Measurements from ENCODE around the gene RFX4.

DNA sequence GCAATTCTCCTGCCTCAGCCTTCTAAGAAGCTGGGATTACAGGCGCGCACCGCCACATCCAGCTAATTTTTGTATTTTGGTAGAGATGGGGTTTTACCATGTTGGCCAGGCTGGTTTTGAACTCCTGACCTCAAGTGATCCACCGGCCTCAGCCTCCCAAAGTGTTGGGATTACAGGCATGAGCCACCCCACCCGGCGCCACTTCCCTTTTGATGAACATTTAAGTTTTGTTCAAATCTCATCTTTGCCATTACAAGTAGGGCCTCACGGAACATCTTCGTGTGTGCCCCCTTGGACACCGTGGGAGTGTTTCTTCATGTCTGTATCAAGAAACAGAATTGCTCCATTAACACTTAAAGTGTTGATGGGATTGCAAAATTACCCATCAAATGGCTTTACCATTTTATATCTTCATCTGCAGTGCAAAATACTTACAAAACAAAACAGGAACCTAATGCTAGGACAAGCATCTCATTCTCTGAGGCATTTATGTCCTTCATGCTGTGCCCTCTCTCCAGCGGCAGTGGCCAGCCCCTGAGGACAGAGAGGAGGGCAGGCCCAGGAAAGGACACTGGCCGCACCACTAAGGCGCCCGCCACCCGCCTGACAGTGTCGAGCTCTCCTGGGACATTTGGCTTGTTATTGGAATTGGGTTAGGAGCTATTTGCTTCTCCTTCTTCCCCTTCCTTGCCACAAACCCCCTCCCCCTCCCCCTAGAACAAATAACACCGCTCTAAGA, 61.7 kb downstream of the RFX4 start:
- TF ChIP-seq, protein P1, sequence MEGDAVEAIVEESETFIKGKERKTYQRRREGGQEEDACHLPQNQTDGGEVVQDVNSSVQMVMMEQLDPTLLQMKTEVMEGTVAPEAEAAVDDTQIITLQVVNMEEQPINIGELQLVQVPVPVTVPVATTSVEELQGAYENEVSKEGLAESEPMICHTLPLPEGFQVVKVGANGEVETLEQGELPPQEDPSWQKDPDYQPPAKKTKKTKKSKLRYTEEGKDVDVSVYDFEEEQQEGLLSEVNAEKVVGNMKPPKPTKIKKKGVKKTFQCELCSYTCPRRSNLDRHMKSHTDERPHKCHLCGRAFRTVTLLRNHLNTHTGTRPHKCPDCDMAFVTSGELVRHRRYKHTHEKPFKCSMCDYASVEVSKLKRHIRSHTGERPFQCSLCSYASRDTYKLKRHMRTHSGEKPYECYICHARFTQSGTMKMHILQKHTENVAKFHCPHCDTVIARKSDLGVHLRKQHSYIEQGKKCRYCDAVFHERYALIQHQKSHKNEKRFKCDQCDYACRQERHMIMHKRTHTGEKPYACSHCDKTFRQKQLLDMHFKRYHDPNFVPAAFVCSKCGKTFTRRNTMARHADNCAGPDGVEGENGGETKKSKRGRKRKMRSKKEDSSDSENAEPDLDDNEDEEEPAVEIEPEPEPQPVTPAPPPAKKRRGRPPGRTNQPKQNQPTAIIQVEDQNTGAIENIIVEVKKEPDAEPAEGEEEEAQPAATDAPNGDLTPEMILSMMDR (IDR thresholded peaks at IDR 0.05) = no peak
- TF ChIP-seq POLR2A (IDR thresholded peaks at IDR 0.05) = no peak

Data from adrenal gland (tissue), 5 donors.